Activated naive CD8-positive, alpha-beta T cell treated with anti-CD3 and anti-CD28 coated beads, Interleukin-2, amount 50 U/mL, for 24 hours (primary cell): ENCODE data around the gene TSPEAR.
"Not testable (repeated sequence)": the region's sequence is repeated elsewhere in the genome, so short reads cannot be mapped to it uniquely, and the experiment has no call there.

Experiments
- ATAC-seq: fragments of 150-1000 bp; cut with Tn5 transposase; one replicate; pipeline ENCODE4 v1.10.0; 2021
- DNase-seq: peaks from one replicate; pipeline ENCODE4 v3.0.0; 2021
- H3K27ac Mint-ChIP-seq: one replicate; pipeline ENCODE4 v1.8.0; 2021; ENCODE audit warnings: mild to moderate bottlenecking, mixed read lengths
- H3K27me3 Mint-ChIP-seq: one replicate; pipeline ENCODE4 v1.8.0; 2021; ENCODE audit warnings: mixed read lengths
- H3K36me3 Mint-ChIP-seq: one replicate; pipeline ENCODE4 v1.8.0; 2021; ENCODE audit warnings: low read depth, mixed read lengths
- H3K4me1 Mint-ChIP-seq: one replicate; pipeline ENCODE4 v1.8.0; 2021; ENCODE audit warnings: mixed read lengths
- H3K4me3 Mint-ChIP-seq: one replicate; pipeline ENCODE4 v1.8.0; 2021; ENCODE audit warnings: mild to moderate bottlenecking, moderate library complexity, mixed read lengths
- H3K9me3 Mint-ChIP-seq: one replicate; pipeline ENCODE4 v1.8.0; 2021; ENCODE audit warnings: mixed read lengths

Gene TSPEAR

DNA sequence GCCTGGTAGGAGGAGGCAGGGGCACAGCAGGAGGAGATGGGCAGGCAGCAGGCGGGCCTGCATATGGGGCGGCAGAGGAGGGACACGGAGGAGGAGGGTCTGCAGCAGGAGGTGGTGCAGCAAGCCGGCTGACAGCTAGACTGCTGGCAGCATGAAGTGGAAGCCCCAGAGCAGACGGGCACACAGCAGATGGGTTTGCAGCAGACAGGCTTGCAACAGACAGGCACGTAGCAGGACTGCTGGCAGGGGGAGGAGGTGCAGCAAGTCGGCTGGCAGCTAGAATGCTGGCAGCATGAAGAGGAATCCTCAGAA, 131.6 kb downstream of the TSPEAR start:
- DNase-seq (no peak), ATAC-seq (no peak)
- Mint-ChIP-seq H3K27me3 (peaks cover 2% of the 10 kb centered on the region), H3K4me3 (no peak overlapping the region), H3K9me3 (peaks cover 24% of the 10 kb centered on the region), H3K36me3 (peaks cover 3% of the 10 kb centered on the region), H3K27ac (no peak overlapping the region), H3K4me1 (peaks cover 5% of the 10 kb centered on the region)

DNA sequence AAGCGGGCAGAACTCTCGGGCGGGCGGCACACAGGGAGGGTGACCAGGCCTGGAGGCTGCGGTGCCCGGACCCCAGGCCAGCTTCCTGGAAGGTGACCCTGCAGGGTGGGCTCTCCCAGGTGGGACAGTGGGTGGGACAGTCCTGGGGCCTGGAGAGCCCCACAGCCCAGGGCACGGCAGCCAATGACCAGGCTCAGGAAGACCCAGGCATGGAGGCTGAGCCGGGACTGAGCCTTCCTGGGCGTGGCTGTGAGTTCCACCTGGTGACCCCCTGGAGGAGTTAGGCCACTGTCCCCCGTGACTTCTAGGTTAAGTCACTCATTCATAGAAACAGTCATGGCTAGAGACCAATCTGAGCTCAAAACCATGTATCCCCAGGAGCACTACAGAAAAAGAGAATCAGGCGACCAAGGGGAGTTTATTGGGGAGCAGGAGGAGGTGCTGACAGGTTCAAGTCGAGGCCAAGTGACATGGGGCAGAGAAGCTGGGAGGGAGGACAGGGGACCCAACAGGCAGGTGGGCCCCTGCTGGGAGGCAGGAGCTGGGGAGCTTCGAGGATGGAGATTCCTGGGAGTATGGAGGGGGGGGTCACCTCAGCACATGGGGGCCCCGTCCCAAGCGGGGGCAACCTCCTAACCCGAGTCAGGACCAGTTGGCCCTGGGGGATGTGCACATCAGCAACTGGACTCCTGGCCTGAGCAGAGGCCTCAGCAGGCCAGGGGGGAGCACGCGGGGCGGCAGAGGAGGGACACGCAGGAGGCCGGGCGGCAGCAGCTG, 132.1 kb downstream of the TSPEAR start:
- Mint-ChIP-seq H3K4me1 (peaks cover 5% of the 10 kb centered on the region), H3K4me3 (no peak overlapping the region), H3K27ac (no peak overlapping the region), H3K27me3 (peaks cover 2% of the 10 kb centered on the region), H3K36me3 (peaks cover 3% of the 10 kb centered on the region), H3K9me3 (peaks cover 24% of the 10 kb centered on the region)
- ATAC-seq (no peak), DNase-seq (no peak)

DNA sequence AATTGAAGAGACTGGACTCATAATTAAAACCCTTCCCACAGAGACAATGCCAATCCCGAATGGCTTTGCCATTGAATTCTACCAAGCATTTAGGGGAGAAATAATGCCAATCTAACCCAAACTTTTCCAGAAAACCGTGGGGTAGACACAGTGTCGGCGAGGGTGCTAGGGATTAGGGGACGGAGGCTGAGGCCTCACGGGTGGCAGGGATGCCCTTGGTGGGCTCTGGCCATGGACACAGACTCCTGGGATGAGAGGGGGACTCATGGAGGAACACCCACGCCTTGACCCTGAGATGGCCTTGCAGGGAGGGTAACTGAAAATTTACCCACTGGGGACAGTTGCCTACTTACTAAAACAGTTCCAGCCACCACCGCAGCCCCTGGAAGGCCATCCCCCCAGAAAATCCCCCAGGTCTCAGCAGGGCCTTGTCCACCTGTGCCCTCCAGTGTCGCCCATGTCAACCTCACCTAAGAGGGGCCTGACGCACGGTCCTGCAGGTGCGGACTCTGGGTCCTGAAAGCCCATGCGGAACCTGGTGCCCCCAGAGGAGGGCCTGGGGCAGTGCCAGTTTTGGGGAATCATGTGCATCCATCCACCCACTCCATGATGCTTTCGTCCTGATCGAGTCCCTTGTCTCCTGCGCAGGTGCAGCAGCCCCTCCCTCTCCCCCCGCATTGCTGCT, 132.9 kb downstream of the TSPEAR start:
- no peak overlapping the region for H3K27ac Mint-ChIP-seq
- DNase-seq (no peak), ATAC-seq (no peak)
- H3K27me3 Mint-ChIP-seq, result peaks cover 2% of the 10 kb centered on the region
- peaks cover 3% of the 10 kb centered on the region for H3K36me3 Mint-ChIP-seq
- H3K4me1 Mint-ChIP-seq, result peaks cover 5% of the 10 kb centered on the region
- no peak overlapping the region for H3K4me3 Mint-ChIP-seq
- peaks cover 24% of the 10 kb centered on the region for H3K9me3 Mint-ChIP-seq

DNA sequence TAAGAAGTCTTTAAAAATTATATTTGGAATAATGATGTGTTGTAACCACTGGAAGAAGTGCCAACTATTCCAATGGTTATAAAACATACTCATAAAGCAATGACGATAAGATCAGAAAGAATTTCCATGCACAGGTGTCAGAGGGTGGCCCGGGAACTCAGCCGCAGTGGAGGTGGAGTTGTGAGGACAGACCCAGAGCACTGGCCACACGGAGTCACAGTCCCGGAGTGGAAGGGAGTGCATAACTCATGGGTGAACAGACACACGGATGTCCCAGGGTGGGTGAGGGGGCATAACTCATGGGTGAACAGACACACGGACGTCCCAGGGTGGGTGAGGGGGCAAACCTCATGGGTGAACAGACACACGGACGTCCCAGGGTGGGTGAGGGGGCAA, 135.3 kb downstream of the TSPEAR start:
- no peak overlapping the region for H3K27ac Mint-ChIP-seq
- H3K9me3 Mint-ChIP-seq, result peaks cover 16% of the 10 kb centered on the region
- H3K4me3 Mint-ChIP-seq, result no peak overlapping the region
- peaks cover 2% of the 10 kb centered on the region for H3K27me3 Mint-ChIP-seq
- DNase-seq (no peak), ATAC-seq (no peak)
- H3K36me3 Mint-ChIP-seq, result no peaks in the 10 kb centered on the region
- no peaks in the 10 kb centered on the region for H3K4me1 Mint-ChIP-seq

DNA sequence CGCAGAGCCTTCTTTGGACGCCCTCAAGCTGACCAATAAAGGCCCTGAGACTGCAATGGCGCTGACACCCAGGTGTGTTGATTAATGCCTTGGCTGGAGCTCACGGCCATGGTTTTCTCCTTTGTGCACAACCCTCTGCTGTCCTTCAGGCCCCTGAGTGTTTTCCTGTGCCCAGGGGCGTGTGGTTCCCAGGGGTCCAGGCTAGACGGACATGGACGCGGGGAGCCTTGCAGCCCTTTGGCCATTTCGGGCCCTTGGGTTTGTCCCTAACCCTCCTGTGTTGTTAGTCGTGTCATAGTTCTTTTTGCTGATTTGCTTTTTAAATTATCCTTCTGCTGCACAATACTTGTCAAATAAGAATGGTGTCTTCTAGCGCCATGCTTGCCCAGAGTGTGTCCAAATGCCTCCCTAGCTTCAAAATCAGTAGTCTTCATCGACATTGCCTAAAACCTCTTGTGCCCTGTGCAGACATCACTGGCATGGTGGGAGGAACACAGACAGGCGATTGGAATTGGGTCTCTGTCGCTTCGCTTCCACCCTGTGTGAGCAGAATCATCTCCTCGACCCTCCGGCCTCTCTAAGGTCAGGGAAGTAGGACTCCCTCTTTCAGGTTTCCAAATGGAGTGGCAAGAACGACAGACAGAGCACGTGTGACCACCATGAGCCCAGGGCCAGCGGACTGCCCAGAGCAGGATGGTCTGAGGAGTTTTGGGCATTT, 135.9 kb downstream of the TSPEAR start:
- DNase-seq, result no peak
- Mint-ChIP-seq H3K27me3 (peaks cover 2% of the 10 kb centered on the region), H3K4me1 (no peaks in the 10 kb centered on the region), H3K27ac (no peak overlapping the region), H3K9me3 (peaks cover 14% of the 10 kb centered on the region), H3K36me3 (no peaks in the 10 kb centered on the region), H3K4me3 (no peak overlapping the region)
- no peak for ATAC-seq

DNA sequence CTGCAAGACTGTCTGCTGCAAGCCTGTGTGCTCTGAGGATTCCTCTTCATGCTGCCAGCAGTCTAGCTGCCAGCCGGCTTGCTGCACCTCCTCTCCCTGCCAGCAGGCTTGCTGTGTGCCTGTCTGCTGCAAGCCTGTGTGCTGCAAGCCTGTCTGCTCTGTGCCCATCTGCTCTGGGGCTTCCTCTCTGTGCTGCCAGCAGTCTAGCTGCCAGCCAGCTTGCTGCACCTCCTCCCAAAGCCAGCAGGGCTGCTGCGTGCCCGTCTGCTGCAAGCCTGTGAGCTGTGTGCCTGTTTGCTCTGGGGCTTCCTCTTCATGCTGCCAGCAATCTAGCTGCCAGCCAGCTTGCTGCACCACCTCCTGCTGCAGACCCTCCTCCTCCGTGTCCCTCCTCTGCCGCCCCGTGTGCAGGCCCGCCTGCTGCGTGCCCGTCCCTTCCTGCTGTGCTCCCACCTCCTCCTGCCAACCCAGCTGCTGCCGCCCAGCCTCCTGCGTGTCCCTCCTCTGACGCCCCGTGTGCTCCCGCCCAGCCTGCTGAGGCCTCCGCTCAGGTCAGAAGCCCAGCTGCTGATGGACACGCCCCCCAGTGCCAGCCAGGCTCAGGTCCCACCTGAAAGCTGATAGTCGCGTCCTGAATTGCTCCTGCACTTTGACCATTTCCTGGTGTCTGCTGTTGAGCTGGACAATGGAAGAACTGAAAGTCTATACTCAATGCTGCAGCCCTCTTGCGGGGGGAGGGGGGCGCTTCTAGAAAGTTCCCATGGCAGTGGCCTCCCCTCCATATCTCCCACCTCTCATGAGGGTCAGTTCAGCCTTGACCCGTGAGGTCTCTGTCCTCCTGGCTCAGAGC, 136.7 kb downstream of the TSPEAR start:
- no peak for ATAC-seq
- H3K4me1 Mint-ChIP-seq, result no peaks in the 10 kb centered on the region
- H3K9me3 Mint-ChIP-seq, result peaks cover 14% of the 10 kb centered on the region
- H3K27me3 Mint-ChIP-seq, result peaks cover 2% of the 10 kb centered on the region
- H3K36me3 Mint-ChIP-seq, result no peaks in the 10 kb centered on the region
- H3K4me3 Mint-ChIP-seq, result no peak overlapping the region
- DNase-seq, result no peak
- no peak overlapping the region for H3K27ac Mint-ChIP-seq

DNA sequence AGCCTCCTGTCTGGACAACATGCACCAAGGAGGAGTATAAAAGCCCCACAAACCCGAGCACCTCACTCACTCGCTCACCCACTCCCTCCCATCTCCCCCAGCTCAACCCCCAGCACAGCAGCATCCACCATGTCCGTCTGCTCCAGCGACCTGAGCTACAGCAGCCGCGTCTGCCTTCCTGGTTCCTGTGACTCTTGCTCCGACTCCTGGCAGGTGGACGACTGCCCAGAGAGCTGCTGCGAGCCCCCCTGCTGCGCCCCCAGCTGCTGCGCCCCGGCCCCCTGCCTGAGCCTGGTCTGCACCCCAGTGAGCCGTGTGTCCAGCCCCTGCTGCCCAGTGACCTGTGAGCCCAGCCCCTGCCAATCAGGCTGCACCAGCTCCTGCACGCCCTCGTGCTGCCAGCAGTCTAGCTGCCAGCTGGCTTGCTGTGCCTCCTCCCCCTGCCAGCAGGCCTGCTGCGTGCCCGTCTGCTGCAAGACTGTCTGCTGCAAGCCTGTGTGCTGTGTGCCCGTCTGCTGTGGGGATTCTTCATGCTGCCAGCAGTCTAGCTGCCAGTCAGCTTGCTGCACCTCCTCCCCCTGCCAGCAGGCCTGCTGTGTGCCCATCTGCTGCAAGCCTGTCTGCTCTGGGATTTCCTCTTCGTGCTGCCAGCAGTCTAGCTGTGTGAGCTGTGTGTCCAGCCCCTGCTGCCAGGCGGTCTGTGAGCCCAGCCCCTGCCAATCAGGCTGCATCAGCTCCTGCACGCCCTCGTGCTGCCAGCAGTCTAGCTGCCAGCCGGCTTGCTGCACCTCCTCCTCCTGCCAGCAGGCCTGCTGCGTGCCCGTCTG, 137.5 kb downstream of the TSPEAR start, which contains the start of gene KRTAP10-4:
TSS of gene KRTAP10-4 (plus strand) at position 100 of the 827 bp plus-strand sequence. CDS start at position 130, 30 bp downstream.
- not testable (repeated sequence) for H3K4me1 Mint-ChIP-seq, DNase-seq, H3K36me3 Mint-ChIP-seq, ATAC-seq, H3K4me3 Mint-ChIP-seq, H3K27ac Mint-ChIP-seq, H3K27me3 Mint-ChIP-seq
- H3K9me3 Mint-ChIP-seq, result peaks cover 14% of the 10 kb centered on the region

DNA sequence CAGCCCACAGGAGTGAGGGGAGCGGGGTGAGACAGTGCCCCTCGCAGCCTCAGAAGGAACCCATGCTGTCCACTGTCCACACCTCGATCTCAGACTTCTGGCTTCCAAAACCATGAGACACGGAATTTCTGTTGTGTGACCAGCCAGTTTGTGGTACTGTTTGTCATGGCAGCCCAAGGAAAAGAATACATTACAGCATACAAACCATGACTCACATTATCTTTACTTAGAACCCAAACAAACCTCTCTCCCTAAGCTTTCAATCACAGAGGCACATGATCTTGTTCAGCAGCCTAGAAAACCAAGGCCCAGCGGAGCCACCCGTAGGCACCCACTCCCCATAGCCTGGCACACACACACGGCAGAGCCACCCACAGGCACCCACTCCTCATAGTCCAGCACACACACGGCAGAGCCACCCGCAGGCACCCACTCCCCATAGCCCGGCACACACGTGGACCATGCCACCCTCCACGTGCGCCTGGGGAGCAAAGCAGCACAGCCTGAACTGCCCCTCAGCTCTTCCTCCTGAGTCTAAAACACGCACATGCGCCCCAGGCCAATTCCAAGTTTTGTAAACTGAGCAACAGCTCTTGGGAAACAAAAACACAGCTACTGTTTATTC, 138.3 kb downstream of the TSPEAR start:
- ATAC-seq (no peak), DNase-seq (no peak)
- no peaks in the 10 kb centered on the region for H3K4me1 Mint-ChIP-seq
- peaks cover 13% of the 10 kb centered on the region for H3K9me3 Mint-ChIP-seq
- no peak overlapping the region for H3K27ac Mint-ChIP-seq
- no peak overlapping the region for H3K4me3 Mint-ChIP-seq
- no peaks in the 10 kb centered on the region for H3K36me3 Mint-ChIP-seq
- peaks cover 2% of the 10 kb centered on the region for H3K27me3 Mint-ChIP-seq

DNA sequence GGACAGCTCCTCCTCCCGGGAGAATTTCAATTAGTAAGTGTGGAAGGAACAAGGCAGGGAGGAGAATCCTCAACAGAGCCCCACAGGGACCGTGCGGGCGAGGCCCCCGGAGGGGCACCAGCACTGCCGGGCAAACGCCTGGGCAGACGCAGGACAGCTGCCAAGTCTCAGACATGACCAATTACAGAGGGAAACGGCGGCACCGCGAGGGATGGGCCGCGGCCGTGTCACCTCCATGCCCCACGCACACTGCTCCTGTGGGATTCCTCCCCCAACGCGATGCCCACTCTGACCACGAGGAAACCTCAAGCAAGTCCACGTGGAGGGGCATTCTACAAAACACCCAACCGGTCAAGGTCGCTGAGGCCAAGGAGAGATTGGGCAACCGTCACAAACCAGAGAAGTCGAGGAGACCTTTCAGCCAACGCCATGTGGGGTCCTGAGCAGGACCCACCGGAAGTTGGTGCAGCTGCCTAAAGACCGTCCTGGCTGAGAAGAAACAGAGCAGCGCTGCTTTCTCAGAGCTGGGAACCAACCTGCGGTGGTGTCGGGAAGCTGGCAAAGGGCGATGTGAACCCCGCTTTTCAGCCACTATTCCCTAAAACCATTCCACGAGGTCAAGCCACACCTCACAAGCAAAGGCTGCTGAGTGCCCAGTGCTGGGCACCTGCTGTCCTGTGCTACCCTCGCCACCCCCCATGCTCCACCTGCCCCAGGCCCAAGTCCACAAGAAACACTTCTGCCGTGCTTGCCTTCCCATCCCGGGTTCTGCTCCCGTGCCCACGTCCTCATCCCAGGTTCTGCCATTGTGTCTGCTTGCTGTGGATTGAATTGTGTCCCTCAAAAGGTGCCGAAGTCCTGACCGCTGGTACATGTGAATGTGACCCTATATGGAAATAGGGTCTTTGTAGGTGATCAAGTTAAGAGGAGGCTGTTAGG, 139.3 kb downstream of the TSPEAR start:
- Mint-ChIP-seq H3K27me3 (peaks cover 2% of the 10 kb centered on the region), H3K36me3 (no peaks in the 10 kb centered on the region), H3K9me3 (peaks cover 6% of the 10 kb centered on the region), H3K4me3 (no peak overlapping the region), H3K27ac (no peak overlapping the region), H3K4me1 (no peaks in the 10 kb centered on the region)
- DNase-seq (no peak), ATAC-seq (no peak)

DNA sequence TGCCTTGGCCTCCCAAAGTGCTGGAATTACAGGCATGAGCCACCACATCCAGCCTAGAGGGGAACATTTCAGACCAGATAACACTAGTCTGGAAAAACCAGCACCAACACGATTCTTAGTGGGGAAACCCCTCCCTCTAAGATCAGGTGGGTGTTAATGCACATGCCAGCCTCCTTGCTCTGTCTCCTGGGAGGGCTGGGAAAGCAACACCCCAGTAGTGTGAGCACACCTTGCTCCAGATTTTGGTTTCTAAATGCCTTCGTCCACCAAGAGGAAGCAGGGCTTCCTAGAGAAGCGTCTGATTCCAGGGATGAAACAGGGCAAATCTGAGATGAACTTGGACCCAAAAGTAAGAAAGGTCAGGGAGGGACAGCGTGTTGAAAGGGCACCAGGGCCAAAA, 140.1 kb downstream of the TSPEAR start:
- DNase-seq (no peak), ATAC-seq (no peak)
- Mint-ChIP-seq H3K9me3 (no peaks in the 10 kb centered on the region), H3K27ac (no peak overlapping the region), H3K4me1 (peaks cover 2% of the 10 kb centered on the region), H3K36me3 (no peaks in the 10 kb centered on the region), H3K4me3 (no peak overlapping the region), H3K27me3 (peaks cover 2% of the 10 kb centered on the region)

DNA sequence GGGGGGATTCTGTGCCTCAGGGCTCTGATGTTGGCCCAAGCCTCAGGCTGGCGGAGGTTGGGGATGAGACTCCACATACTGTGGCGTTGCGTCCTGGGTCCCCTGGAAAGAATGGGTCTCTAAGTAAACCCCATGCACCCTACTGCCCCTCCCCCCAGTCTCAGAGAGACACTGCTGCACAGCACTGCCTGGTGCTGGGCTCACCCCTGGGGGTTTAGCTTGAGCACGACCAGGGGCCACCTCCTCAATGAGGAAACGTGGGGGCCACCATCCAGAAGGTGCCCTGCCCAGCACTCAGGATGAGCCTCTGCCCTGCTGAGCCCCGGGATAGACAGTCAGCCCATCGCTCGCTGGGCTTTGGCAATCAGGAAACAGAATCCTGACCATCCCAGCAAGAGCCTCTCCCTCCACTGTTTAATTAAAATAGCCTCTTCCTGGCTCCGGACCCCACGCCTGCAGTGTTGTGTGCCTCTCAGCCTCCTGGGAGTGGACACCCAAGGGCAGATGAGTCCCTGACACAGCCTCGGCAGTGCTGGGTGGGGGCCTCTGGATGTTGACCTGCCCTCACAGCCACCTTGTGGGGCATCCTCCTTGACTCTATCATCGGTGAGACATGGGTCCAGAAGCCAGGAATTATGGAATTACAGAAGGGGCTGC, 141.4 kb downstream of the TSPEAR start:
- no peak overlapping the region for H3K4me3 Mint-ChIP-seq
- no peak for ATAC-seq
- H3K36me3 Mint-ChIP-seq, result no peaks in the 10 kb centered on the region
- H3K4me1 Mint-ChIP-seq, result peaks cover 9% of the 10 kb centered on the region
- H3K27me3 Mint-ChIP-seq, result no peaks in the 10 kb centered on the region
- DNase-seq, result no peak
- H3K27ac Mint-ChIP-seq, result no peak overlapping the region
- H3K9me3 Mint-ChIP-seq, result no peaks in the 10 kb centered on the region
